ENCODE measurements around the gene UXT. TPM values are rescaled to one million over a fixed set of nuclear protein-coding genes. Genes with fewer than 3 reads are reported as not detected.
A peak's percentile ranks its signal among the peaks of the same experiment; 100 is the strongest.

The UXT gene
- total and polyA plus RNA-seq, 2 of the 13 experiments (the other 11 are each of a cell fraction or from before 2014, with no cell fraction given), result 107 to 123 TPM

GRCh38 chrX:47619486-47620302 lies 39.3 kb downstream of the UXT start, which contains the start of gene SYN1 (continued):
- TF ChIP-seq FOXC1 (CRISPR knock-in tag; IDR thresholded peaks at IDR 0.05; ENCODE audit: borderline replicate concordance) (no peak), TMF1 (CRISPR knock-in tag; IDR thresholded peaks at IDR 0.05; ENCODE audit: low read depth) (peak; percentile 84), PLSCR1 (CRISPR knock-in tag; IDR thresholded peaks at IDR 0.05; ENCODE audit: borderline replicate concordance) (no peak), ZNF460 (CRISPR knock-in tag; IDR thresholded peaks at IDR 0.05; ENCODE audit: borderline replicate concordance) (no peak), ZNF678 (CRISPR knock-in tag; IDR thresholded peaks at IDR 0.05) (no peak), ZBTB38 (CRISPR knock-in tag; IDR thresholded peaks at IDR 0.05) (peak; percentile 62; the same call in 1 of the 2 replicates), ZNF17 (CRISPR knock-in tag; IDR thresholded peaks at IDR 0.05) (no peak), RXRB (CRISPR knock-in tag; IDR thresholded peaks at IDR 0.05; ENCODE audit: borderline replicate concordance) (0 out of 2 replicates have a peak, but pooled peaks have one; percentile 31), TSC22D2 (CRISPR knock-in tag; IDR thresholded peaks at IDR 0.05; ENCODE audit: borderline replicate concordance) (peak; percentile 65; the same call in 1 of the 2 replicates), GPBP1L1 (CRISPR knock-in tag; IDR thresholded peaks at IDR 0.05) (no peak), MAFK (conservative IDR thresholded peaks at IDR 0.05 in 1 of 2, IDR thresholded peaks at IDR 0.05 in 1 of 2; ENCODE audit: low read length in 2 of 2) (no peak), RBAK (CRISPR knock-in tag; IDR thresholded peaks at IDR 0.05) (no peak), HMGXB4 (CRISPR knock-in tag; IDR thresholded peaks at IDR 0.05; ENCODE audit: borderline replicate concordance in 1 of 2, low read depth in 1 of 2) (no peak), ZMYM3 (CRISPR knock-in tag; IDR thresholded peaks at IDR 0.05) (no peak), ZMAT5 (CRISPR knock-in tag; IDR thresholded peaks at IDR 0.05; ENCODE audit: borderline replicate concordance, low read depth) (no peak), TERF1 (CRISPR knock-in tag; IDR thresholded peaks at IDR 0.05) (no peak), TEF (CRISPR knock-in tag; IDR thresholded peaks at IDR 0.05) (no peak), ZNF12 (CRISPR knock-in tag; IDR thresholded peaks at IDR 0.05) (peak; percentile 27; the same call in 1 of the 2 replicates), NBN (conservative IDR thresholded peaks at IDR 0.05) (no peak), NCOA5 (CRISPR knock-in tag; IDR thresholded peaks at IDR 0.05) (no peak), ZSCAN29 (CRISPR knock-in tag; conservative IDR thresholded peaks at IDR 0.05) (no peak), ZEB1 (IDR thresholded peaks at IDR 0.05; ENCODE audit: insufficient replicate concordance, low read depth) (no peak), ZMYM2 (CRISPR knock-in tag; IDR thresholded peaks at IDR 0.05) (no peak)
